A549 (cell line): ENCODE measurements around the gene N4BP2L2.

Source experiments
- CBX2 ChIP-seq: fragments of 200-600 bp; sonication (generic); IDR thresholded peaks from 2 replicates; pipeline ENCODE4 v1.6.1; 2016; ENCODE audit warnings: low read depth, mild to moderate bottlenecking, borderline replicate concordance
- CEBPB ChIP-seq, 2 experiments: fragments of >200 bp in 1 of 2; sonication (Bioruptor Twin) in 1 of 2; formaldehyde crosslinking in 1 of 2; IDR thresholded peaks; 2 replicates each; pipeline ENCODE4 v1.6.1; 2012 to 2016
- CHD4 ChIP-seq: fragments of 200-600 bp; sonication (generic); IDR thresholded peaks from 2 replicates; pipeline ENCODE4 v1.6.1; 2016; ENCODE audit warnings: antibody characterized with exemption, mild to moderate bottlenecking, borderline replicate concordance
- FOSL2 ChIP-seq, 2 experiments: fragments of 450-650 bp in 1 of 2; fragments of >200 bp in 1 of 2; sonication (Bioruptor Twin) in 1 of 2; formaldehyde crosslinking; IDR thresholded peaks; 2 replicates each; pipeline versions ENCODE4 v1.5.0 to v1.6.1; 2016 to 2020; ENCODE audit warnings: mild to moderate bottlenecking in 1 of 2, moderate library complexity in 1 of 2
- GATA3 ChIP-seq: IDR thresholded peaks from 2 replicates; pipeline ENCODE4 v1.6.1; 2012; ENCODE audit warnings: borderline replicate concordance
- MAFK ChIP-seq: fragments of 450-650 bp; IDR thresholded peaks from 2 replicates; pipeline ENCODE4 v1.6.1; 2014; ENCODE audit not compliant: partially characterized antibody
- MYC ChIP-seq: IDR thresholded peaks from 2 replicates; pipeline ENCODE4 v1.6.1; 2012; ENCODE audit warnings: mild to moderate bottlenecking, inconsistent platforms, low read length, improper control_type of control experiment, borderline replicate concordance
- RAD21 ChIP-seq, 2 experiments: fragments of >200 bp in 1 of 2; sonication (Bioruptor Twin) in 1 of 2; formaldehyde crosslinking in 1 of 2; IDR thresholded peaks in 1 of 2; conservative IDR thresholded peaks in 1 of 2; 2 replicates in 1 of 2; 3 replicates in 1 of 2; pipeline ENCODE4 v1.6.1; 2012 to 2018; ENCODE audit warnings: inconsistent platforms in 1 of 2
- TF ChIP-seq, protein P1 (sequence below): fragments of >200 bp; sonication (Bioruptor Twin); formaldehyde crosslinking; IDR thresholded peaks from 3 replicates; pipeline ENCODE4 v1.5.1; 2016
- TF ChIP-seq, protein P2 (sequence below): IDR thresholded peaks from 2 replicates; pipeline ENCODE4 v1.6.1; 2012
- TF ChIP-seq, protein P3 (sequence below): IDR thresholded peaks from 2 replicates; pipeline ENCODE4 v1.6.1; 2012
- TF ChIP-seq, protein P4 (sequence below): fragments of 200-600 bp; sonication (generic); IDR thresholded peaks from 2 replicates; pipeline ENCODE4 v1.6.1; 2016; ENCODE audit warnings: antibody characterized with exemption, mild to moderate bottlenecking, moderate library complexity

DNA sequence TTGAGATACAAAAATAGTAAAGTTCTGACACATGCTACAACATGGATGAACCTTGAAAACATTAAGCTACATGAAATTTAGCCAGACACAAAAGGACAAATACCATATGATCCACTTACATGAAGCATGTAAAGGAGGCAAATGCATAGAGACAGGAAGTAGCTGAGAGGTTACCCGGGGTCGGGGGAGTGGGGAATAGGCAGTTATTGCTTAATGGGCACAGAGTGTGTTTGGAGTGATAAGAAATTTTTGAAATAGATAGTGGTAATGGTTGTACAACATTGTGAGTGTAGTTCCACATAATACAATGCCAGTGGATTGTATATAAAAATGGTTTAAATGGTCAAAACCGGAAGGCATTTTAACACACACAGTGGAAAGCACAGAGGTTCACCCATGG is 115.0 kb downstream of the N4BP2L2 start:
- TF ChIP-seq, protein P1, sequence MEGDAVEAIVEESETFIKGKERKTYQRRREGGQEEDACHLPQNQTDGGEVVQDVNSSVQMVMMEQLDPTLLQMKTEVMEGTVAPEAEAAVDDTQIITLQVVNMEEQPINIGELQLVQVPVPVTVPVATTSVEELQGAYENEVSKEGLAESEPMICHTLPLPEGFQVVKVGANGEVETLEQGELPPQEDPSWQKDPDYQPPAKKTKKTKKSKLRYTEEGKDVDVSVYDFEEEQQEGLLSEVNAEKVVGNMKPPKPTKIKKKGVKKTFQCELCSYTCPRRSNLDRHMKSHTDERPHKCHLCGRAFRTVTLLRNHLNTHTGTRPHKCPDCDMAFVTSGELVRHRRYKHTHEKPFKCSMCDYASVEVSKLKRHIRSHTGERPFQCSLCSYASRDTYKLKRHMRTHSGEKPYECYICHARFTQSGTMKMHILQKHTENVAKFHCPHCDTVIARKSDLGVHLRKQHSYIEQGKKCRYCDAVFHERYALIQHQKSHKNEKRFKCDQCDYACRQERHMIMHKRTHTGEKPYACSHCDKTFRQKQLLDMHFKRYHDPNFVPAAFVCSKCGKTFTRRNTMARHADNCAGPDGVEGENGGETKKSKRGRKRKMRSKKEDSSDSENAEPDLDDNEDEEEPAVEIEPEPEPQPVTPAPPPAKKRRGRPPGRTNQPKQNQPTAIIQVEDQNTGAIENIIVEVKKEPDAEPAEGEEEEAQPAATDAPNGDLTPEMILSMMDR: no peak
- TF ChIP-seq CBX2 (no peak), GATA3 (no peak), FOSL2 (IDR thresholded peaks at IDR 0.05) (no peak), FOSL2 (CRISPR knock-in tag; IDR thresholded peaks at IDR 0.05) (no peak), CEBPB (IDR thresholded peaks at IDR 0.05) (no peak), RAD21 (conservative IDR thresholded peaks at IDR 0.05 in 1 of 2, IDR thresholded peaks at IDR 0.05 in 1 of 2) (no peak), CHD4 (no peak), MAFK (no peak), MYC (no peak)
- TF ChIP-seq, protein P2, sequence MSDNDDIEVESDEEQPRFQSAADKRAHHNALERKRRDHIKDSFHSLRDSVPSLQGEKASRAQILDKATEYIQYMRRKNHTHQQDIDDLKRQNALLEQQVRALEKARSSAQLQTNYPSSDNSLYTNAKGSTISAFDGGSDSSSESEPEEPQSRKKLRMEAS: no peak
- TF ChIP-seq, protein P3, sequence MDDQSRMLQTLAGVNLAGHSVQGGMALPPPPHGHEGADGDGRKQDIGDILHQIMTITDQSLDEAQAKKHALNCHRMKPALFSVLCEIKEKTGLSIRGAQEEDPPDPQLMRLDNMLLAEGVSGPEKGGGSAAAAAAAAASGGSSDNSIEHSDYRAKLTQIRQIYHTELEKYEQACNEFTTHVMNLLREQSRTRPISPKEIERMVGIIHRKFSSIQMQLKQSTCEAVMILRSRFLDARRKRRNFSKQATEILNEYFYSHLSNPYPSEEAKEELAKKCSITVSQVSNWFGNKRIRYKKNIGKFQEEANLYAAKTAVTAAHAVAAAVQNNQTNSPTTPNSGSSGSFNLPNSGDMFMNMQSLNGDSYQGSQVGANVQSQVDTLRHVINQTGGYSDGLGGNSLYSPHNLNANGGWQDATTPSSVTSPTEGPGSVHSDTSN: no peak
- TF ChIP-seq, protein P4, sequence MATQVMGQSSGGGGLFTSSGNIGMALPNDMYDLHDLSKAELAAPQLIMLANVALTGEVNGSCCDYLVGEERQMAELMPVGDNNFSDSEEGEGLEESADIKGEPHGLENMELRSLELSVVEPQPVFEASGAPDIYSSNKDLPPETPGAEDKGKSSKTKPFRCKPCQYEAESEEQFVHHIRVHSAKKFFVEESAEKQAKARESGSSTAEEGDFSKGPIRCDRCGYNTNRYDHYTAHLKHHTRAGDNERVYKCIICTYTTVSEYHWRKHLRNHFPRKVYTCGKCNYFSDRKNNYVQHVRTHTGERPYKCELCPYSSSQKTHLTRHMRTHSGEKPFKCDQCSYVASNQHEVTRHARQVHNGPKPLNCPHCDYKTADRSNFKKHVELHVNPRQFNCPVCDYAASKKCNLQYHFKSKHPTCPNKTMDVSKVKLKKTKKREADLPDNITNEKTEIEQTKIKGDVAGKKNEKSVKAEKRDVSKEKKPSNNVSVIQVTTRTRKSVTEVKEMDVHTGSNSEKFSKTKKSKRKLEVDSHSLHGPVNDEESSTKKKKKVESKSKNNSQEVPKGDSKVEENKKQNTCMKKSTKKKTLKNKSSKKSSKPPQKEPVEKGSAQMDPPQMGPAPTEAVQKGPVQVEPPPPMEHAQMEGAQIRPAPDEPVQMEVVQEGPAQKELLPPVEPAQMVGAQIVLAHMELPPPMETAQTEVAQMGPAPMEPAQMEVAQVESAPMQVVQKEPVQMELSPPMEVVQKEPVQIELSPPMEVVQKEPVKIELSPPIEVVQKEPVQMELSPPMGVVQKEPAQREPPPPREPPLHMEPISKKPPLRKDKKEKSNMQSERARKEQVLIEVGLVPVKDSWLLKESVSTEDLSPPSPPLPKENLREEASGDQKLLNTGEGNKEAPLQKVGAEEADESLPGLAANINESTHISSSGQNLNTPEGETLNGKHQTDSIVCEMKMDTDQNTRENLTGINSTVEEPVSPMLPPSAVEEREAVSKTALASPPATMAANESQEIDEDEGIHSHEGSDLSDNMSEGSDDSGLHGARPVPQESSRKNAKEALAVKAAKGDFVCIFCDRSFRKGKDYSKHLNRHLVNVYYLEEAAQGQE: no peak
